GM13977 (cell line): ENCODE measurements around the gene TEX264.

ENCODE experiments used
- DNase-seq: peaks from one replicate; pipeline ENCODE4 v3.0.0; 2012; ENCODE audit warnings: low spot score
- CTCF ChIP-seq: IDR thresholded peaks from 2 replicates; pipeline ENCODE4 v1.5.1; 2012; ENCODE audit warnings: mild to moderate bottlenecking, control low read depth; ENCODE audit not compliant: insufficient read depth; ENCODE audit errors: extremely low read depth, missing control alignments
- in situ Hi-C: fragments of 300-500 bp; cut with MboI; formaldehyde crosslinking; loops from one replicate; pipeline ENCODE4 v1.12.0; 2022; ENCODE audit warnings: low sequenced_read_pairs, low pct_unique_long_range_greater_than_20kb, mixed read lengths, inconsistent platforms; ENCODE audit not compliant: unreplicated experiment

The TEX264 gene

GRCh38 chr3:51702156-51702555 is 31.1 kb downstream of the TEX264 start:
- in situ Hi-C loops = no loop called here
- DNase-seq = no peak
- no peak for TF ChIP-seq CTCF

- no peak for DNase-seq
- in situ Hi-C loops = no loop called here
- no peak for TF ChIP-seq CTCF
These were observed 32.2 kb downstream of the TEX264 start for GRCh38 chr3:51703068-51703760.

GRCh38 chr3:51703761-51704510 is 32.9 kb downstream of the TEX264 start:
- in situ Hi-C loops = no loop called here
- no peak for DNase-seq
- TF ChIP-seq CTCF = no peak

- TF ChIP-seq CTCF = no peak
- no peak for DNase-seq
- in situ Hi-C loops = no loop called here
These were observed 33.5 kb downstream of the TEX264 start for GRCh38 chr3:51704511-51704950.

GRCh38 chr3:51705276-51706020 is 34.4 kb downstream of the TEX264 start:
- TF ChIP-seq CTCF = no peak
- DNase-seq = no peak
- in situ Hi-C loops = no loop called here

- TF ChIP-seq CTCF = no peak
- in situ Hi-C loops = no loop called here
- no peak for DNase-seq
These were observed 35.0 kb downstream of the TEX264 start for GRCh38 chr3:51706021-51706485.
